Heart left ventricle (tissue), 13 donors: ENCODE results near the gene PLCB4.

Experiments used
- CTCF ChIP-seq, 12 donors: fragments of 200-600 bp; sonication (generic) in 4 of 12; IDR thresholded peaks; one replicate each; pipeline versions ENCODE4 v1.5.0 to v1.8.0; 2018 to 2022; ENCODE audit warnings: antibody characterized with exemption in 12 of 12, mild to moderate bottlenecking in 5 of 12
- POLR2A ChIP-seq, 2 donors: fragments of 450-650 bp; IDR thresholded peaks; one replicate each; pipeline ENCODE4 v1.6.1; 2017; ENCODE audit warnings: antibody characterized with exemption in 2 of 2, mild to moderate bottlenecking in 2 of 2, moderate library complexity in 2 of 2
- donor health status: ischemic (EF 13 %, LVEDD 7.1; RV severe dilation, severe dysfunction).
- donor health status: DM: no; HTN: yes; CAD: no.
- donor health status: DM: no; HTN: no; CAD: no.
- donor health status: ischemic (EF 25% LVEDD 6.9; RV normal size, moderate dysfunction).
- donor health status: ischemic (EF 25% LVEDD 5.7; RV mildly dilated, moderate dysfunction).
- donor health status: ischemic (EF 35%, LVEDD 5.7; RV mildly dilated, moderate dysfunction).
- donor health status: nonischemic (EF 11% LVEDD 7.7; RV severe dilation, severe dysfunction).
- donor health status: DM: yes; HTN: yes; CAD: no.
- donor health status: PGD.
- donor health status: ischemic (EF 29% LVEDD 5.4; RV normal size, mild dysfunction).
- donor health status: nonischemic (EF 23%, LVEDD 6.1; RV moderate dilation, normal function).

GRCh38 chr20:9108260-9108659, 39.4 kb downstream of the PLCB4 start:
- no peak for TF ChIP-seq CTCF (IDR thresholded peaks at IDR 0.05)
- TF ChIP-seq POLR2A (IDR thresholded peaks at IDR 0.05) = no peak
